ES-I3 (cell line): ENCODE results near the gene PIP5K1C.
"Not testable (repeated sequence)": the region's sequence is repeated elsewhere in the genome, so short reads cannot be mapped to it uniquely, and the experiment has no call there.

Experiments
- H3K36me3 ChIP-seq: 2 replicates; pipeline ENCODE4 v1.6.1; 2013; ENCODE audit warnings: mild to moderate bottlenecking, low read length, control low read depth, moderate library complexity; ENCODE audit not compliant: insufficient read depth
- H3K4me1 ChIP-seq: 2 replicates; pipeline ENCODE4 v1.6.1; 2013; ENCODE audit warnings: mild to moderate bottlenecking, control low read depth, low read length; ENCODE audit not compliant: insufficient read depth
- H3K9ac ChIP-seq: 2 replicates; pipeline ENCODE4 v1.6.1; 2013; ENCODE audit warnings: low read depth, mild to moderate bottlenecking, low read length, moderate library complexity
- H3K9me3 ChIP-seq: 2 replicates; pipeline ENCODE4 v1.6.1; 2013; ENCODE audit warnings: mild to moderate bottlenecking, low read length, moderate library complexity; ENCODE audit not compliant: control insufficient read depth, insufficient read depth

Gene PIP5K1C

GRCh38 chr19:3637621-3638020 is 62.6 kb downstream of the PIP5K1C start:
- no peaks in the 10 kb centered on the region for H3K9me3 ChIP-seq
- H3K36me3 ChIP-seq, result no peaks in the 10 kb centered on the region; the same call in 1 of the 2 replicates
- H3K9ac ChIP-seq, result no peak overlapping the region
- no peaks in the 10 kb centered on the region for H3K4me1 ChIP-seq

GRCh38 chr19:3636962-3637361 is 63.3 kb downstream of the PIP5K1C start:
- H3K9me3 ChIP-seq, result no peaks in the 10 kb centered on the region
- H3K9ac ChIP-seq, result no peak overlapping the region
- H3K4me1 ChIP-seq, result no peaks in the 10 kb centered on the region
- H3K36me3 ChIP-seq, result peaks cover 3% of the 10 kb centered on the region; the same call in 1 of the 2 replicates

GRCh38 chr19:3636506-3636905 is 63.8 kb downstream of the PIP5K1C start:
- H3K4me1 ChIP-seq, result no peaks in the 10 kb centered on the region
- no peak overlapping the region for H3K9ac ChIP-seq
- H3K36me3 ChIP-seq, result peaks cover 3% of the 10 kb centered on the region; the same call in 1 of the 2 replicates
- no peaks in the 10 kb centered on the region for H3K9me3 ChIP-seq

GRCh38 chr19:3634496-3635045 is 65.7 kb downstream of the PIP5K1C start:
- Histone ChIP-seq H3K36me3 (peaks cover 3% of the 10 kb centered on the region; the same call in 1 of the 2 replicates), H3K4me1 (no peaks in the 10 kb centered on the region), H3K9ac (no peak overlapping the region), H3K9me3 (no peaks in the 10 kb centered on the region)

GRCh38 chr19:3633559-3633988 is 66.7 kb downstream of the PIP5K1C start:
- H3K4me1 ChIP-seq, result no peaks in the 10 kb centered on the region
- H3K9ac ChIP-seq, result no peak overlapping the region
- peaks cover 3% of the 10 kb centered on the region; the same call in 1 of the 2 replicates for H3K36me3 ChIP-seq
- H3K9me3 ChIP-seq, result no peaks in the 10 kb centered on the region

- no peak overlapping the region for H3K9ac ChIP-seq
- no peaks in the 10 kb centered on the region for H3K9me3 ChIP-seq
- no peaks in the 10 kb centered on the region for H3K4me1 ChIP-seq
- H3K36me3 ChIP-seq, result peaks cover 3% of the 10 kb centered on the region; the same call in 1 of the 2 replicates
These were observed 67.3 kb downstream of the PIP5K1C start for GRCh38 chr19:3632739-3633558.

- Histone ChIP-seq H3K9ac (no peak overlapping the region), H3K9me3 (no peaks in the 10 kb centered on the region), H3K4me1 (no peaks in the 10 kb centered on the region), H3K36me3 (peaks cover 3% of the 10 kb centered on the region; the same call in 1 of the 2 replicates)
These were observed 68.2 kb downstream of the PIP5K1C start for GRCh38 chr19:3632098-3632497.

GRCh38 chr19:3631053-3631861 is 69.0 kb downstream of the PIP5K1C start:
- no peaks in the 10 kb centered on the region for H3K9me3 ChIP-seq
- no peak overlapping the region for H3K9ac ChIP-seq
- no peaks in the 10 kb centered on the region for H3K4me1 ChIP-seq
- peaks cover 3% of the 10 kb centered on the region; the same call in 1 of the 2 replicates for H3K36me3 ChIP-seq

- H3K4me1 ChIP-seq, H3K9ac ChIP-seq, H3K36me3 ChIP-seq, H3K9me3 ChIP-seq: not testable (repeated sequence)
These were observed 71.5 kb downstream of the PIP5K1C start for GRCh38 chr19:3628766-3629165.

GRCh38 chr19:3627351-3627723 is 72.9 kb downstream of the PIP5K1C start:
- H3K9me3 ChIP-seq, result no peaks in the 10 kb centered on the region
- H3K4me1 ChIP-seq, result no peaks in the 10 kb centered on the region
- peak overlapping the region; percentile 98; the same call in 1 of the 2 replicates for H3K9ac ChIP-seq
- H3K36me3 ChIP-seq, result peaks cover 2% of the 10 kb centered on the region; the same call in 1 of the 2 replicates

- H3K4me1 ChIP-seq, result no peaks in the 10 kb centered on the region
- no peaks in the 10 kb centered on the region; the same call in 1 of the 2 replicates for H3K36me3 ChIP-seq
- no peaks in the 10 kb centered on the region for H3K9me3 ChIP-seq
- H3K9ac ChIP-seq, result peak within 1 kb of the TSS; percentile 98
These were observed 73.6 kb downstream of the PIP5K1C start, which contains the start of gene CACTIN for GRCh38 chr19:3626473-3627350. TSS of gene CACTIN (minus strand) at chr19:3626790. CDS start at chr19:3626762, 28 bp downstream.

- H3K9ac ChIP-seq, result peak overlapping the region; percentile 98
- H3K9me3 ChIP-seq, result no peaks in the 10 kb centered on the region
- H3K36me3 ChIP-seq, result no peaks in the 10 kb centered on the region
- H3K4me1 ChIP-seq, result no peaks in the 10 kb centered on the region
These were observed 74.2 kb downstream of the PIP5K1C start for GRCh38 chr19:3625996-3626472.

- H3K9me3 ChIP-seq, result no peaks in the 10 kb centered on the region
- H3K36me3 ChIP-seq, result no peaks in the 10 kb centered on the region
- no peak overlapping the region for H3K9ac ChIP-seq
- no peaks in the 10 kb centered on the region for H3K4me1 ChIP-seq
These were observed 76.6 kb downstream of the PIP5K1C start for GRCh38 chr19:3623716-3624115.
